H54 (cell line): ENCODE results near the gene SLC9A3.
A peak's percentile ranks its signal among the peaks of the same experiment; 100 is the strongest.
"Not testable (repeated sequence)": the region's sequence is repeated elsewhere in the genome, so short reads cannot be mapped to it uniquely, and the experiment has no call there.

Source experiments
- DNase-seq: peaks from one replicate; pipeline ENCODE4 v3.0.0; 2011; ENCODE audit warnings: low spot score, mixed read lengths; ENCODE audit not compliant: insufficient read length
- FAIRE-seq: peaks from 3 replicates; lab custom pipeline; 2011; peaks lifted over from hg19 to GRCh38; lab: Jason Lieb, UNC
- POLR2A ChIP-seq: IDR thresholded peaks from 2 replicates; pipeline ENCODE4 v1.6.1; 2011; ENCODE audit warnings: low read depth, mild to moderate bottlenecking, low read length

The SLC9A3 gene

DNA sequence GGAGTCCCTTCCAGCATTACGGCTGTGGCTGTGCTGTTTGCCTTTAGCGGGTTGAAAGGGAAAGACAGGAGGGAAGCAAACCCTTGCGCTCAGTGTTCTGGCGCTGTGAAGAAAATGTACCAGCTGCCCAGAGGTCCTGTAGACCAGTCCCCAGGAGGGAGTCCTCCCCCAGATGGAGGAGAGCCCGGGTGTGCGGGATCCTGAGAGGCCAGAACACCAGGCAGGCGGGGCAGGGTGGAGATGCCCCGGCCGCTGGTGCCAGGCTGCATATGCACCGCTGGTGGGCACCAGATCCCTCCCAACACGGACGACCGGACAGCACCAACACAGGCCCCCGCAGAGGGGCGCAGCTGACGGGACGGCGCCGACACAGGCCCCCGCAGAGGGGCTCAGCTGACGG lies 37.2 kb upstream of the SLC9A3 start:
- TF ChIP-seq POLR2A, result no peak
- FAIRE-seq (no peak), DNase-seq (no peak)

GRCh38 chr5:560792-561166 lies 36.5 kb upstream of the SLC9A3 start:
- FAIRE-seq (no peak), DNase-seq (no peak)

DNA sequence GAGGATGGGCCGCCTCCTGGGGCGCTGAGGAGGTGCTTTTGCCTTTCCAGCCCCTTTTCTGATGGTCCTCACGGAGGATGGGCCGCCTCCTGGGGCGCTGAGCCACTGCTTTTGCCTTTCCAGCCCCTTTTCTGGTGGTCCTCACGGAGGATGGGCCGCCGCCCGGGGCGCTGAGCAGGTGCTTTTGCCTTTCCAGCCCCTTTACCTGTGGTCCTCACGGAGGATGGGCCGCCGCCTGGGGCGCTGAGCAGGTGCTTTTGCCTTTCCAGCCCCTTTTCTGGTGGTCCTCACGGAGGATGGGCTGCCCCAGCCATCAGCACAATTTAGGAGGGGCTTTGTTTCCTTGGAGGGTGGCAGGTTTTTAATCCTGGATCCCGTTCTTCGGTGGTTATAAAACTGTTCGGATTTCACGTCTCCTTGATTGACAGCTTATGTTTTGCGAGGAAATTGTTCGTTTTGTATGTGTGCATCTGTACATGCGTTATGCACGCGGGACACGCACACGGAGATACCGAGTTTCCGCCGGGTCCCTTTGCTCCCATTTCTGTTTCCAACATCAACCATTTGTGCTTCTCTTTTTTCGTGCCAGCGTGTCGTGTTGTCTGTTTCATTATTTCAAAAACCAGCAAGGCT lies 34.7 kb upstream of the SLC9A3 start:
- FAIRE-seq (no peak), DNase-seq (no peak)
- no peak for TF ChIP-seq POLR2A

More at GRCh38 chr5:560792-561166, 36.5 kb upstream of the SLC9A3 start:
- no peak for TF ChIP-seq POLR2A

- DNase-seq, result no peak
- FAIRE-seq, result no peak
- TF ChIP-seq POLR2A, result no peak
Measured at GRCh38 chr5:558326-558725, 34.1 kb upstream of the SLC9A3 start.

DNA sequence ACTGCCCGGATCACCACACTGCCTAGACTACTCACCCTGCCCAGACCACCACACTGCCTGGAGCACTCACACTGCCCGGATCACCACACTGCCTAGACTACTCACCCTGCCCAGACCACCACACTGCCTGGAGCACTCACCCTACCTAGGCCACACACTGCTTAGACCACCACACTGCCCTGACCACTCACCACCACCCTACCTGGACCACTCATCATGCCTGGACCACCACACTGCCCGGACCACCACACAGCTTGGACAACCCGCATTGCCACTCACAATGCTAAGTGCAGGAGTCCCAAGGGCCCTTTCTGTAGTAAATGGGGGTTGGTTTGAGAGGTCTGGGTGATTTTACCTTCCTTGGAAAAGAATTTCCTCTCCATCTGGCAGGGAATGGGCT lies 33.7 kb upstream of the SLC9A3 start:
- not testable (repeated sequence) for DNase-seq, FAIRE-seq

DNA sequence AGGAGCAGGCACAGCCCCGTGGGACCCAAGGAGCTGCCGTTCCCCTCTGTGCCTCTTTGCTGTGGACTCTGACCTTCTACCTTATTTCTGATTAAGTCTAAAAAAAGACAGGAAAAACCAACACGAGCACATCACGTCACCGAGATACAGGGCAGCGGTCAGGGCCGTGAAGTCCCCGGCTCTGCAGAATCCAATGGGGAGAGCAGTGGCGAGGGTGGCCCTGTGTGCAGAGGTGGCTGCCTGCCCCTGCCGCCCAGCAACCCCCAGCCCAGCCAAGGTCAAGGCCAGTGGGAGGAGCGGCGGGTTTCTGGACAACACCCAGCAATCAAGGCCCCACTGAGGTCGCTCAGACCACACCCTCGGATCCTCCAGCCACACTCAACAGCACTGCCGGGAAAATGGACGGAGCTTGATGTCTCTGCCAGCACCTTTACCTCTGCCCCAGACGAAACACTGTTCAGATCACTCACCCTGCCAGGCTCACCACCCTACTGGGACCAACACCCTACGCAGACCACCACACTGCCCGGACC lies 32.7 kb upstream of the SLC9A3 start:
- no peak for FAIRE-seq

DNA sequence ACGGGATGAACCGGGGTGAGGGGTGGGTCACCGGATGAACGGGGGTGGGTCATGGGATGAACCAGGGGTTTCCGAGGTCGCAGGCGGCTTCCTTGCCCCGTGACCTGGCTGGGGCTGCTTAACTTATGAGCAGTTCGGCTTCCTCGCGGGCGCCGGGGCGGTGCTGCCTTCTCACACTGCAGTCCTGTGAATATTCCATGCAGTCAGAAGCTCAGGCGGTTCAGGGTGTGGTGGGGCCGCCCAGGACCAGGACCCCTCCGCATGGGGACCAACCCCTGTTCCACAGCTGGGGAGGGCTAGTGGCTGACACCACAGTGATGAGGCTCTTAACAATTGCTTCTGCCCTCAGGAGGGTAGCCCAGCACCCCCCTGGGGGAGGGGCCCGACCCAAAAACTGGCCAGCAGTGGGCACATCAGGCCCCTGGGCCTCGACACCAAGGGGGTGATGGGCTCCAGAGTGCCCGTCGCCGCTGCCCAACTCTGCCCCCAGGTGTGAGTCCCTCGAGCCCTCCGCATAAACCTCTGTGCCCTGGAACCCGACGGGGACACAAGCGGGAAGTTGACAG lies 30.9 kb upstream of the SLC9A3 start:
- FAIRE-seq, result no peak
- TF ChIP-seq POLR2A, result no peak
- no peak for DNase-seq

More for the DNA sequence above, 32.7 kb upstream of the SLC9A3 start:
- TF ChIP-seq POLR2A, result no peak
- no peak for DNase-seq

DNA sequence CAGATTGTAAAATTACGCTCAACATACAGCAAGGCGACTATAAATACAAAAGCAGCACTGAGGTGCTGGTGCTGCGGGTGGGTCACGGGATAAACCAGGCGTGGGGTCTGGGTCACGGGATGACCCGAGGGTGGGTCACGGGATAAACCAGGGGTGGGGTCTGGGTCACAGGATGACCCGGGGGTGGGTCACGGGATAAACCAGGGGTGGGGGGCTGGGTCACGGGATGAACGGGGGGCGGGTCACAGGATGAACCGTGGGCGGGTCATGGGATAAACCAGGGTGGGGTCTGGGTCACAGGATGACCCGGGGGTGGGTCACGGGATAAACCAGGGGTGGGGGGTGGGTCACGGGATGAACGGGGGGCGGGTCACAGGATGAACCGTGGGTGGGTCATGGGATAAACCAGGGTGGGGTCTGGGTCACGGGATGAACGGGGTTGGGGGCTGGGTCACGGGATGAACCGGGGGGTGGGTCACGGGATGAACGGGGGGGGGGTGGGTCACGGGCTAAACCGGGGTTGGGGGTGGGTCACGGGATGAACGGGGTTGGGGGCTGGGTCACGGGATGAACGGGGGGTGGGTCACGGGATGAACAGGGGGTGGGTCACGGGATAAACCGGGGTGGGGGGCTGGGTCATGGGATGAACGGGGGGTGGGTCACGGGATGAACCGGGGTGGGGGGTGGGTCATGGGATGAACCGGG lies 30.2 kb upstream of the SLC9A3 start:
- DNase-seq (no peak), FAIRE-seq (no peak)
- no peak for TF ChIP-seq POLR2A

GRCh38 chr5:553874-554273 lies 29.6 kb upstream of the SLC9A3 start:
- TF ChIP-seq POLR2A, result no peak
- no peak for FAIRE-seq
- no peak for DNase-seq

GRCh38 chr5:551406-551805 lies 27.2 kb upstream of the SLC9A3 start:
- no peak for TF ChIP-seq POLR2A
- FAIRE-seq (no peak), DNase-seq (no peak)

- DNase-seq, result no peak
- no peak for FAIRE-seq
- no peak for TF ChIP-seq POLR2A
Measured at GRCh38 chr5:549229-549628, 25.0 kb upstream of the SLC9A3 start.

GRCh38 chr5:548256-548655 lies 24.0 kb upstream of the SLC9A3 start:
- TF ChIP-seq POLR2A, result no peak
- FAIRE-seq, result no peak
- DNase-seq, result peak; percentile 75

DNA sequence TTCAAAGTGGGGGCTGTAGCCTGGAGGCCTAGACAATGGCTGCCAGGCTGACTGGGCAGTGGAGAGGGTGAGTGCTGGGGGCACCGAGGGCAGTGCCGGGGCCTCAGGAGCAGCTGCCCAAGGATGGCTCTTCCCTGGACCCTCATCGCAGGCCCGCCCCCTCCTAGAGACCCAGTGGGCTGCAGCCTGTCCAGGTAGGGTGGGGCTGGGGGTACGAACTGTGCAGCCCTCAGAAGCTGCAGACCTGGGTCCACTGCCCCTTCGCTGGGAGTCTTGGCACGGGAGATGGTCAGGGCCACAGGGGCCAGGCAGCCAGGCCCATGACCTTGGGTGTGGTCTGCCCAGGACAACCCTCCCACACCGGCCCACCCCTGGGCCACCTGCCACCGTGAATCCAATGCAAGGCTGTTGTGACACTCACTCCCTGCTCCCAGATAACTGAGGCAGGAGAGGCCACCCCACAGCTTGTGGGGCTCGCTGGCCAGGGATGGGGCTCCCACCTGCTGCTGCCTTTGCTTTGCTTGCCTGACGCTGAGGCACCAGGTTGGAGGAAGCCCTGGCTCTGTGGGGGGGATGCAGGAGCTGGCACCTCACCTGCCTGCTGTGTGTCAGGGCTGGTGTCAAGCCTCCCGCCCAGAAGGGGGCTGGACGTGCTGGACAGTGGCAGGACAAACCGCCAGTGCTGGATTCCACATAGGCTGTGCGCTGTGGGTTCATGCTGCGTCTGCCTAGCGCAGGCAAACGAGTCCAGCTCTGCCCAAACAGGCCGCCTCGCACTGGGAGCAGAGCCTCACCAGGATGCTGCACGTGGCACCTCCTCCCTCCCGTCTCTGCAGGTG lies 23.1 kb upstream of the SLC9A3 start:
- no peak for DNase-seq
- no peak for FAIRE-seq
- TF ChIP-seq POLR2A, result no peak
